HG03095 (cell line): Measurements from ENCODE around the gene RABL2B.

Experiments
- ATAC-seq: cut with Tn5 transposase; IDR thresholded peaks from one replicate; pipeline ENCODE4 v1.9.1; 2021; ENCODE audit warnings: moderate library complexity; ENCODE audit not compliant: unreplicated experiment

The RABL2B gene

DNA sequence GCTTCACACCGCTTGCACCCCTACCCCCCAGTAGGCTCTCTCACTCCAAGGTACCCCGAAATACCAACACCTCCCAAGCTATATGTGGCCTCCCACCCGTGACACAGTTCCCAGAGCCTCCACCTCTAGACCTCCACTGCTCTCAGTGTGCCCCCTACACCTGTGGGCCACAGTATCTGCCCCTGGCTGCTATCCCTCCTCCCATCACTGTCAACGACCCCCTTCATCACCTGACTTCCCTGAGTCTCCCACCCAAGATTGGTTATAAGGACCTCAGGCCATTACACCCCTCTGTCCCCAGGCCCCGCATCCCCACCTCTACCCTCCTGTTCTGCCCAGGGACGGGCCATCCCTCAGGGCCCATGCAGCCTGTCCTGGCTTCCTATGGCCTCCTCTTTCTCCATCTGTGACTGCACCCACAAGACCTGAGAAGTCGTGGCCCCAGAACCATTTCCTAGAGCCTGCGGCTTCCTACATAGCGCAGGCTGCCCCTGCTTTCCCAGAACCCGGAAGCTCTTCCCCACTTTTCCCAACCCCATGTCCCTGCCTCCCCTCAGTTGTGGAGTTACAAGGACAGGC, 44.7 kb downstream of the RABL2B start:
- ATAC-seq: no peak

DNA sequence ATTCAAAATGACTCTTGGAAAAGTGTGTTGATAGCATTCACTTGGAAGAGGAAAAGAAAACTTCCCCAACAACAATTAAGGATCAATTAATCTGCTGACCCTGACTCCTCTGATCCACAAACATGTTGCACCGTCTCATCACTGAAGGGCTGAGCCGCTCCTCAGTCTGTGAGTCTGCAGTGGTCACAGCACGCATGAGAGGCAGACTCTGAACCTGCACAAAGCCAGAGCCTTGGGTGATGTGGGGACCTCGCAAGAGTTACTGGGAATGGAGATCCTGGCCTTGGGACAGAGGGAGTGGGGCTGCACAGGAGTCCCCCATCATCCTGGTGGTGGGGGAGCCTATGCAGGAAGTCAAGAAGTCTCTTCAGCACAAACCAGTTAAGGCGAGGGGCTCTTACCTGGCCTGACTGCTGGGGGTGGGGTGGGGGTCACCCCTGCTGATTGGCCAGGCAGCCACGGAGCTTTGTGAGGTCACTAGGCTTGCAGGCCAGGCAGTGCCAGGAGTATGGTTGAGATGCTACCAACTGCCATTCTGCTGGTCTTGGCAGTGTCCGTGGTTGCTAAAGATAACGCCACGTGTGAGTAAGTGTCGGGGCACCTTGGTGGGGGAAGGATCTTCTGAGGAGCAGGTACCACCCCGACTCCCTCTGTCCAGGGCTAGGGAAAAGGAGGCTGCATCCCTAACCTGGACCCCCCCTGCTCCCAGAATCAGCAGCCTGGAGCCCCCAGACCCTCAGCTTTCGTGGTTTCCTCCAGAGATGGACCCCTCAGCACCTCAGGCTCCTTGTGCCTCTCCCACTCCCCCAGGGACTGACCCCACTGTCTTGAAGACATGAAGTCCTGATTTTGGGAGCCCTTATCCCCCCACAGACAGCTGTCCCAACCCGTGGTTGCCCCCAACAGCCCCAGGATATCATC, 45.4 kb downstream of the RABL2B start, which contains the start of gene ACR:
Gene ACR, plus strand, starts transcription at position 477 of the 921 bp plus-strand sequence. Its CDS starts 32 bp downstream, at position 509.
- ATAC-seq: no peak

DNA sequence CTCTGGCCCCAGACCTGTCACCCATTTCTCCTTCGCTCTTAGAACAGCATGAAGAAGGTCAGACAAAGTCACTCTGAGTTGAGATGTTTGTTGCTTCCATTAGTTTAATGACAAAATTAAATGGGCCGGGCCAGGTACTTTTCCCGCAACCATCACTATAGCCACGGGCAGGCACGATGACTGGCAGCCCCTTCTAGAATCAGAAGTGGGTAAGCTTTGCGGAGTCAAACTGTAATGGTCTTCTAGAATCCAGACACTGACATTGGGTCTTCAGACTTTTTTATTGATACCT, 47.8 kb downstream of the RABL2B start:
- ATAC-seq: no peak

DNA sequence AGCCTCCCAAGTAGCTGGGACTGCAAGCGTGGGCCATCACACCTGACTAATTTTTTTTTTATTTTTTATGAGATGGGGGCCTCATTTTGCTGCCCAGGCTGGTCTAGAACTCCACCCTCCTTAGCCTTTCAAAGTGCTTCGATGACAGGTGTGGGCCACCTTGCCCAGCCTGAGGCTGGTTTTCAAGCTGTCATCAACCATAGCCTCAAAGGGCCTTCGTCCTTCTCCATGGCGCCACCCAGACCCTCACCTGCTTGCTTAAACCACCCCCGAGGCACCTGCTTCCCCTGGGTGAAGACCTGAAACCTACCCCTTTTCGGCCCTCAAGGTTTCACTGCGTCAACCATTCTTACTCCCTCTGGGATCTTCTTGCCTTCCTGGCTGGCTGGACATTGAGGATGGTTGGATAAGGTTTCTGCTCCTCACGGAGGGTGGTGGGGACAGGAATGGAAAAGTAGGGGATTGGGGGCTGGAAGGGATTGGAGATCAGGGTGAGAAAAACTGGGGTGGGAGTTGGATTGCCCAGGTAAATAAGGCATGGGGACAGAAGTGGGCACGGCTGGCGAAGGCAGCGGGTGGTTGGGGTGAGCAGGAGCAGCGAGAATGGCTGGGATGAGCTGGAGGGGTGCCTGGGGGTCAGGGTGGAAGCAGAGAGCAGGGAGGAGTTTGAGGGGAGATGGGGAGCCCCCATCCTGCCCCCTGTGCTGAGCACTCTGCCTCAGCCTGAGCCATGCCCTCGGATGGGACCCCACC, 48.3 kb downstream of the RABL2B start:
- ATAC-seq: no peak

DNA sequence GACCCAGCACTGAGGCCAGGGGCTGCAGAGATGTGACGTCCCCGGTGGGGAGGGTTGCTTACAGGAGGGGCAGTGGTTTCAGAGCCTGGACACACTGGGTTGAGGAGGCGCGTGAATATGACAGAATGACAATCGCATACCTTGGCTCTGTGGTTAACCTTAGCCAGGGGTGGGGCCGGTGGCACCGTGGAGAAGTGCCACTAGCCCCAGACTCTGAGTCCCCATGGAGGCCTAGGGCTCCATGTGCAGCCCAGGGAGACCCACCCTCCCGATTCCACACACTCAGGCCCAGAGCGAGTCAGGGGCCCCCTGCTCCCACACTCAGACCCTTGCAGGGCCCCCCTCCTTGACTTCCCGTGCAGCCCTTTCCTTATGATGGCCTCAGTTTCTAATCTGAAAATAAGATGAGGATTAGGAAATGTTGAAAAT, 49.1 kb downstream of the RABL2B start:
- no peak for ATAC-seq

DNA sequence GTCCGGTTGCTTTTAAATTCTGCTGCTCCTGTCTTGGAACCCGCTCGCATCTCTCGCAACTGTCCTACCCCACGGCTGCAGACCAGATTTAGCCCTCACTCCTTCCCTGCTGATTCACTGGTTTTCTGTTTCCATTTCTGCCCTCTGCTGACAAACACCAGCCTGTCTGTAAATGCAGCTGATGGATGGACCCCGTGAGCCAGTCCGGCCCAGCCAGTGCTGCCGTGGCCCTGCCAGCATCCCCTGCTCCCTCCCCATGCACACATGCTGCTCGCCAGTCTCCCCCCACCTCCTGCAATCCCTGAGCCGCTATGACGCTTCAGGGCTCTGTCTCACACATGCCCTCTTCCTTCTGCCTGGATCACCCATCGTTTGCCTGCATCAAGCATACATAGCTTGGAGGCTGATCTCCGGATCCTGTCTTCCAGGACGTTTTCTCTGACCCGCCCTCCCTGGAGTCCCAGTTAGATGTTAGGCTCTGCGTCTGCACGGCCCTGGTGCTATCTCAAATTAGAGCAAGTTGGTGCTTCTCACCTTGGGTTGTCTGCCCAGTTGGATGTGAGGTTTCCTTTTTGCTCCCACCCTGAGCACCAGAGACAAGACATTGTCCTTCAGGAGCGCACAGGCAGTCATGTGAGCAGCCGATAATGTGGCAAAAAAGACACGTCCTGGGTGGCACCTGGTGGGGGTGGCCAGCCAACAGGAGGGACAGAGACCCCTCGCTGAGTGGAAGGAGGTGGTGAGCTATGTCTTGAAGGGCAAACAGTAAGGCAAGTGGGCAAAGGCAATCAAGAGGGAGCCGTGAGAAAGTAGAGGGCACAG, 49.7 kb downstream of the RABL2B start:
- ATAC-seq: no peak

DNA sequence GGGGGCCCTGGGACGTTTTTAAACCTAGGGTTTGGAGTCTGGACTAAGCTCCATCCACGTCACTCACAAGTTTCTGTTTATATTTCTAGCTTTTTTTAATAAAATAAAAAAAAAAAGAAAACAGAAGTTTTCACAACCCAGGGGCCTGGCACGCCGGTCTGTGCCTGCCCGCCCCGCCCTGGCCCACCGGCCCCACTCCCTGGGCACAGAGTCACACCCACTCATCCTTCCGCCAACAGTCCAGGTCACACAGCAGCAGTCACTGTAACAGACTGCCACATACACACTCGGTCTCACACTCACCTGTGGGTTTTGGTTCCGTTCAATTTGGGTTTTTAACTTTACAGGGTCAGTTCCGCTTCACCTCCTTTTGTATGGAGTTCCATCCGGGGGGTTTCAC, 50.8 kb downstream of the RABL2B start:
- no peak for ATAC-seq

DNA sequence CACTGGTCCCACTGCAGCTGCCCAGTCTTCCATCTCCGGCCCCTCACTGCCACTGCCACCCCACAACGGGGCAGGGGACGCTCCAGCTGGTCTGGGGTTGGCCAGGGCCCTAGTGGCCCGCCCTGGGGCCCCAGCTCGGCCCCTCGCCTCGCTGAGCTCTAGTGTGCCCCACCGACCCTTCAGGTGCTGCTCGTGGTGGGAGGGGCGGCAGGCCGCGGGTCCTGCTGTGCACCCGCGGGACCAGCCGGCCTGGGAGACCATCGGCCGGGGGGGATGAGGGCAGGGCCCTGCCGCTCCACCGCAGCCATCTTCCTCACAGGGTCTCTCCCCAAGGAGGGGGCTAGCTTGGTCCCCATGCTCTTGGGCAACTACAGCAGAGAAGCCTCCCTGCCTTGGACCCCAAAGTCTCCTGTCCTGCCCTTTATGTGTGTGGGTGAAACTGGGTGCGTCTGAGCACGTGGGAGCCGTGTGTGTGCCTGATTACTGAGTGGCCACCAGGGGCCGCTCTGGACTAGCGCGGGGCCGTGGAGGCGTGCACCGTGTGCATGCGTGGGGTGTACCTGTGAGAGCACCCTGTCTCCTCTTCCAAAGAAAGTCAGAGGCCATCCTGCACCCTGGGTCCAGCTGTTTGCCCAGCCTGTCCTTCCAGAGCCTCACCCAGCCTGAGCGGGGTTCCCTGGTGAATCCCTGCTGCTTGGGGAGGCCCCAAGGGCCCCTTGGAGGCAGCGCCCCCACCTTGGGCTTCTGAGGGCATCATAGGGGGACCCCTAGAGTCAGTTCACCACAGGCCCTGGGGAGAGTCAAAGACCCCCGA, 51.4 kb downstream of the RABL2B start:
- no peak for ATAC-seq

DNA sequence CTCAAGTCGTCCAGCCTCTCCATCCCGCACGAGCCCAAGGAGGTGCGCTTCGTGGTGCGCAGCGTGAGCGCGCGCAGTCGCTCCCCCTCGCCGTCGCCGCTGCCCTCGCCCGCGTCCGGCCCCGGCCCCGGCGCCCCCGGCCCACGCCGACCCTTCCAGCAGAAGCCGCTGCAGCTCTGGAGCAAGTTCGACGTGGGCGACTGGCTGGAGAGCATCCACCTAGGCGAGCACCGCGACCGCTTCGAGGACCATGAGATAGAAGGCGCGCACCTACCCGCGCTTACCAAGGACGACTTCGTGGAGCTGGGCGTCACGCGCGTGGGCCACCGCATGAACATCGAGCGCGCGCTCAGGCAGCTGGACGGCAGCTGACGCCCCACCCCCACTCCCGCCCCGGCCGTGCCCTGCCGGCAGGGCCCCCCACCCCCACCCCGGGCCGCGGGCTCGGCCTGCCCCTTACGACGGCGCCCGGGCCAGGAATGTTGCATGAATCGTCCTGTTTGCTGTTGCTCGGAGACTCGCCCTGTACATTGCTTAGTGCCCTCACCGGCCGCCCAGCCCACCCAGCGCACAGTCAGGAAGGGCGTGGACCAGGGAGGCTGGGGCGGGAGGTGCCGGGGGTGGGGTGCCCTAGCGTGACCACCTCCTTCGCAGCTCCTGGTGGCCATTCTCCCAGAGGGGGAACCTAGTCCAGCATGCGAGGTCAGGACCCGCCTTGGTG, 52.3 kb downstream of the RABL2B start:
- no peak for ATAC-seq

DNA sequence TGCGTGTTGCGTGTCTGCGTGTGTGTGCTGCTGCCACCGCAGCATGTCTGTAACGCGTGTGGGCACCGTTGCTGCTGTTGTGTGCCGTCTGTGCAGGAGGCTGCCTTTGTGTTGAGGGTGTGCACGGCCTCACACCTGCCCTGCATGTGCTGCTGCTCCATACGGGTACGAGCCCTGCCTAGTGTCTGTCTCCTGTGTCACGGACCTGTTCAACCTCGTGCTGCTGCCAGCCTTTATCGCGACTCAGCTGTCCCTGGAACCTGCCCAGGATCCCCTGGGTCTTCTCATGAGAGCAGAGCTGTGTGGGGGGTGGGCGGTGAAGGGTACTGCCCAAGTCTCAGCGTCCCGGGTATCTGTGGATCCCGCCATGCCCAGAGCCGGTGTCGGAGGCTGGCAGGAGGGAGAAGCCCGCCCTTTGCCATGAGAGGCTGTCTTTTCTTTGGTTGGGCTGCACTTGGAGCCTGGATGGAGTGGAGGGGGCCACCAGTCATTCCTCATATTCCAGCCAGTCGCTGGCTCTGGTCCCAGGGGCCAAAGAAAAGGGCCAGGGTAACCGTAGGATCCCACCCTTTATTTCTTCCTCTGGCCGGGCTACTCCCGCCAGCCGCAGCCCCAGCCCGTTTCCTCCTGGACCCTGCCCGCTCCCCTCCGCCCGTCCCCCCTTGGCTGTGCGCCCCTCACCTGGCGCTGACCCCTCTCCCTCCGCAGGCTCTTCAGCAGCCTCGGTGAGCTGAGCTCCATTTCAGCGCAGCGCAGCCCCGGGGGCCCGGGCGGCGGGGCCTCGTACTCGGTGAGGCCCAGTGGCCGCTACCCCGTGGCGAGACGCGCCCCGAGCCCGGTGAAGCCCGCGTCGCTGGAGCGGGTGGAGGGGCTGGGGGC, 53.2 kb downstream of the RABL2B start:
- no peak for ATAC-seq

DNA sequence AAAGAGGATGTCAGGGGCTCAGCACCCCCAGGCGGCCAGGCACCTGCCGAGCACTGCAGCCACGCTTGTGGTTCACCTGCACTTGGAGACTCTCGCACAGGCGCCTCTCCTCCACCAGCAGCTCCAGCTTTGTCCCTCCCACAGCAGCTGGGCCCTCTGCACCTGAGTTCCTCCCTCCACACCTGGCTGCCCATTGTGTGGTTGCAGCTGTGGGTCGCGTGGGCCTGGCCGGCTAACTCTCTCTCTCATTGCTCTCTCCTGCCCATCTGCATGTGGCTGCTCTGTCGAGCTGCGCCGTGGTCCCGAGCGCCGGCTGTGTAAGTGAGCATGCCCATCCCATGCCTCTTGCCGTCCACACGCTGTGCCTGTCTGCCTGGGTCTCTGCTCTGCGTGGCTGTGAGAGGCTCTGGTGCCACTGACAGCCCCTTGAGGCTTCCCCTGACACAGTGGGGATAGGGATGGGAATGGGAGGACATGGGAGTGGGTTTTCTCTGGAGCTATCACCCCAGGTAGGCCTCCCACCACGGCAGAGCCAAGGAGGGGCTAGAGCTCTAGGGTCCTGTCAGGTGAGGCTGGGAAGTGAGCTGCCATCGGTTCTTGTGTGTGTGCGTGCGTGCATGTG, 53.9 kb downstream of the RABL2B start:
- no peak for ATAC-seq

DNA sequence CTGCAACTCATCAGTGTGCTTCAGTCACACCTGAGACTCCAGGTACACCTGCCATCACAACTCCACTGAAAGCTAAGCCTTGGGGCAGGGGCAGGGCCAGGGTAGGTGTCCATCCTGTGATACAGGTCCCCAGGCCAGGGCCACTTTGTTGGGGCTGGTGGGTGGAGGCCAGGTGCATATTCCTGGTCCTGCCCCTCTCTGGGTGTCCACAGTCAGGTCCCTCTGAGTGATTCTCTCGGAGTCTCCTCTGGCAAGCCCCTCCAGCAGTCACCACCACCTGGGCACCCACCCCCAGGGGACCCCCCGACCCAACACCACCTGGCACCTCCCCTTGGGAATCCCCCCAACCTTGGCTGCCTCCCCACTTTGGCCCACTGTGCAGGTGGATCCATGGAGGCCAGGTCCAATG, 54.9 kb downstream of the RABL2B start:
- no peak for ATAC-seq

DNA sequence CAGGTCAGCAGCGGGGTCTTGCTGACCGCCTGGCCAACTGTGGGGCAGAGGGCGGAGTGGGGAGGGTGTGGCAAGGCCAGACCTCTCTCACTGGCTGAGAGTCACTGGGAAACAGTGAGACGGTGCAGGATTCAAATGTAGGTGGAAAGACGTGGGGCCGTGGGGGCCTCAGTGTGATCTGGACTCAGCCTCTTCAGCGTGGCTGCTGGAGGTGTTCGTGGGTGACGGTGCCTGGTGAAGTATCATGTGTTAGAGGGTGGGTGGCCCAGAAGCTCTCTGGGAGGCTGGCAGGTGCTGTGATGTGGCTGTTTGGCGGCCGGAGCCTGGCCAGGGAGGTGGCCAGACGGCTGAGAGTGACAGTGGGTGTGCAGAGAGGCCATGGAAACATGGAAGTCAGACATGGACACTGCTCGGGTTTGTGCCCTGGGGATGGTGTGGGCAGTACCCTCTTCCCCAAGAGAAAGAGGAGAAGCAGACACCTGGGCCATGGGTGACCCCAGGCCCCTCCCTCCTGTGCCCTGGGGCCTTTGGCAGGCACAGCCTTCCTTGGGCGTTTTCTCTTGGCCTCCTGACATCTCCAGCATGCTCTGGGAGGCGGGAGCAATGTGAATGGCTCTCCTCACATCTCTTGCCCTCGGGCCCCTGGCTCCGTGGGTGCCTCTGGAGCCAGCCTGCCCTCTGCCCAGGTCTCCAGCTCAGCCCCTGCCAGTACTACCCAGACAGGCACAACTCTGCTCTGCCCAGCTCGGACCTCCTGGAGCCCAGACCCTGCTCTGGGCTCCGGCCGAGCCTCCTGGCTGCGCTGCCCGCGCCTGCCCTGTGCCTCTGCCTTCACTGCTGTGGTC, 55.5 kb downstream of the RABL2B start:
- ATAC-seq: no peak

DNA sequence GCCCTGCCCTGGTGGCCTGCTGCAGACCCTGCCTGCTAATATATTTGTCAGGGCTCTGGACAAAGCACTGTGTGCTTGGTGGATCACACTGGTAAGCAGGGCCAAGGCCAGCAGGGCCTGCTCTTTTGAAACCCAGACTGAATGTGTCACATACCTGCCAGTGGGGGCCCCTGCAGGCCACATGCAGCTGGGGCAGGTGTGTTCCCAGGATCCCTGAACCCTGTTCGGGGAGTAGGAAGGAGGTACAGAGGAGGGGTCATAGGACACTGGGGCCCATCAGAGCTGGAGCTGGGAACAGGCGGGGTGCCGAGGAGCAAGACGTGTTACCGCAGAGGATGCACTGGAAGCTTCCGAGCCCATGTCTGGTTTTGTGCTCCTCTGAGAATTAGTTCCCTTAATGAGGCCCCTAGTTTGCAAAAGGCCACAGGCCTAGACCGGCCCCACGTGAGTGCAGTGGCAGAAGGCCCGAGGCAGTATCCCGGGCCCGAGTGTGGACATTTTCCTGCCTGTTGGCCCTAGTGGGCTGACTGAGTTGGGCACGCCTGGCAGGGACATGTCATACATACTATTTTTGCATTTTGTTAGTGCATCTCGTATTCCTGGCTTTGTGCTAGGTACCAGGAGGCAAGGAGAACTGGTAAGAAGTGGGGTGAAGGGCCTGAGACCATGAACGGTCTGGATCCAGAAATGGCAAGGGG, 56.6 kb downstream of the RABL2B start:
- no peak for ATAC-seq

DNA sequence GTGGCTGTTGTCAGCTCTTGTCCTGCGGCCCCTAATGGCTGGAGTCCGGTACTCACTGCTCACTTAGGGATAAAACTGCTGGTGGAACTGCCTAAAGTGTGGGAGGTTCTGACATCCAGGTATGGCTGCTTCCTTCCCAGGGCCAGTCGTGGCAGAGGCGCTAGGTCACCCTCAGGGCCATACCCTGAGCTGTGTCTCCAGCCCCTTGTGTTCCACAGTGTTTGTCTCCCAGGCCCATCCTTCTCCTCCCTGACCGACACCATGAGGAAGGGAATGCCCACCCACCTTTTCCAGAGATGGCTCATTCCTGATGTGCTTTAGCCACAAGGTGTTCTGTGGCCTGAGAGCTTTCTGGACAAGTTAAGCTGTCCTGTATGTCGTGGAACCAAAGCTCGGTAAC, 57.8 kb downstream of the RABL2B start:
- ATAC-seq: no peak

DNA sequence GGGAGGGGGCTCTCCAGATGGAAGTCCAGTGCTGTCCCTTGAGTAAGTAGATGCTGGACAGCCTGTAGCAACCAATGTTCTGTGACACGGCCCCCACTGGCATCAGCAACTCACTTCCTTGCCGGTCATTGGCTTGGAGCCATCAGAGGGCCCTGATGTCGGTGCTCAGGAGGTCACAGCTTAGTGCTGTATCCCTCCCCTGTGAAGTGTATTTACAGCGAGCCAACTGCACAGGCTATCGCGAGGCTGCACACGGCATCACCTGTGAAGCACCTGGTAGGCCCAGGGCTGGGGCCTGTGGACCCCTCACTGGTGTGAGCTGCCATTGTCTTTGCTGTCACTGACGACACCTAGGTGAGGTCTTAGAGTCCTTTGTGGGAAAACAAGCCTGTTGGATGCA, 58.8 kb downstream of the RABL2B start:
- ATAC-seq: no peak

DNA sequence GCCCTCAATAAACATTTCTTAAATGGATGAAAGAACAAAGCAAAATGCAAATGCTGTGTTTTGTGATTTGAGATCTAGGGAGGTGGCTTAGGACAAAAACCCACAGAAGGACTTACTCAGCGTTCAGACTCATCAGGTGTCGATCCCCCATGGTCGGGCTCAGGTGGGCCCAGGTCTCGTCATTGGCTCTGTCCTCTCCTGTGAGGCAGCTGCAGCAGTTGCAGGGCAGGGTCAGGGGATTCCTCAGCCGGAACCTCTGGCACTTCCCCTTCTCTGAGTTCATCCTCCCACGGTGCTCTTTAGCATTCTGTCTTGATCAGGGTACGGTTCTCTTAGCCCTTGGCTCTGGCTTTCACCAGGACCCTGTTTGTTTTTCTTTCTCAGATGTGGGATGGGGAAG, 59.4 kb downstream of the RABL2B start:
- ATAC-seq: no peak
